ENCODE data around the gene TMEM232.
"Not testable (repeated sequence)": the region's sequence is repeated elsewhere in the genome, so short reads cannot be mapped to it uniquely, and the experiment has no call there.

GRCh38 chr5:110535146-110535545 is 191.3 kb downstream of the TMEM232 start:
- not testable (repeated sequence) for TF ChIP-seq CTCF (IDR thresholded peaks at IDR 0.05); ZNF512 (CRISPR knock-in tag; IDR thresholded peaks at IDR 0.05; ENCODE audit: borderline replicate concordance); FOXP4 (CRISPR knock-in tag; IDR thresholded peaks at IDR 0.05); ZNF138 (CRISPR knock-in tag; conservative IDR thresholded peaks at IDR 0.05); ZNF396 (CRISPR knock-in tag; IDR thresholded peaks at IDR 0.05; ENCODE audit: borderline replicate concordance); PREB (CRISPR knock-in tag; IDR thresholded peaks at IDR 0.05; ENCODE audit: borderline replicate concordance)

Measured in WTC11 (cell line).